ENCODE results near the gene HMG20B.

The HMG20B gene

GRCh38 chr19:3537438-3538240 is 35.1 kb upstream of the HMG20B start:
- DNase-seq: no peak

- no peak for DNase-seq
Observed at GRCh38 chr19:3538258-3538929, 34.4 kb upstream of the HMG20B start.

GRCh38 chr19:3538965-3539755 is 33.6 kb upstream of the HMG20B start, which contains the start of gene TEKTIP1:
Gene TEKTIP1 (plus strand): TSS chr19:3539174. CDS start chr19:3539178, 4 bp downstream.
- DNase-seq: no peak

- DNase-seq: no peak
Observed at GRCh38 chr19:3539756-3540118, 33.0 kb upstream of the HMG20B start.

GRCh38 chr19:3543150-3544057 is 29.3 kb upstream of the HMG20B start:
- DNase-seq: no peak

GRCh38 chr19:3544058-3544376 is 28.7 kb upstream of the HMG20B start:
- no peak for DNase-seq

- DNase-seq: no peak
Observed at GRCh38 chr19:3544742-3545668, 27.7 kb upstream of the HMG20B start.

GRCh38 chr19:3545669-3546034 is 27.1 kb upstream of the HMG20B start:
- DNase-seq: no peak

GRCh38 chr19:3546119-3546518 is 26.6 kb upstream of the HMG20B start:
- DNase-seq: no peak

- DNase-seq: no peak
Observed at GRCh38 chr19:3547301-3547731, 25.4 kb upstream of the HMG20B start.

GRCh38 chr19:3547767-3548282 is 24.9 kb upstream of the HMG20B start:
- no peak for DNase-seq

GRCh38 chr19:3548606-3549005 is 24.1 kb upstream of the HMG20B start:
- no peak for DNase-seq

GRCh38 chr19:3549816-3550215 is 22.9 kb upstream of the HMG20B start:
- no peak for DNase-seq

GRCh38 chr19:3550947-3551791 is 21.6 kb upstream of the HMG20B start:
- DNase-seq: no peak

GRCh38 chr19:3551792-3552095 is 21.0 kb upstream of the HMG20B start:
- no peak for DNase-seq

GRCh38 chr19:3554254-3555083 is 18.3 kb upstream of the HMG20B start:
- no peak for DNase-seq

- DNase-seq: no peak
Observed at GRCh38 chr19:3555653-3556422, 16.9 kb upstream of the HMG20B start.

- DNase-seq: no peak
Observed at GRCh38 chr19:3556423-3556977, 16.2 kb upstream of the HMG20B start.

Data from DMS 273 treated with DMSO at 0.1 percent for 48 hours (cell line).